ENCODE results near the gene GRB10.

DNA sequence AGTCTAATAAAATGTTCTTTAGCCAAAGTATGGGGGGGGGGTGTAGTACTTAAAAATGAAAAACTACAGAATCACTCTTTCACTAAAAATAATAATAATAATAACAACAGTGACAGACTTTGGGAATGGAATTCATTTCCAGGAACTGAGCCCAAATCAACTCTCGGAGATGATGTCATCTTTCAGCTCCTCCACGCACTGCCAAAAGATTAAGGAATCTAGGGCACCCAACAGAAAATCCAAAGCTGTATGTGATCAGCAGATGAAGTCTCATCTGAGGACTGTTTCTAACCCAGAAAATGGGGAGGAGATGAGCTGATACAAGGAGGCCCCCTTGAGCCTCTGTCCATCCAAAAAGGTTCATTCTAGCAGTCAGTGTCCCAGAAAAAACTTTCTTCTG, 54.5 kb downstream of the GRB10 start:
- no peak for TF ChIP-seq CTCF (IDR thresholded peaks at IDR 0.05)
- no peak for TF ChIP-seq POLR2A (IDR thresholded peaks at IDR 0.05)
- TF ChIP-seq POLR2AphosphoS5 (IDR thresholded peaks at IDR 0.05; ENCODE audit: insufficient read depth in 1 of 2, low read depth in 1 of 2) = no peak
